GM19351 (cell line): ENCODE results near the gene UHRF1.
"Not testable (repeated sequence)": the region's sequence is repeated elsewhere in the genome, so short reads cannot be mapped to it uniquely, and the experiment has no call there.

Source experiments
- ATAC-seq: cut with Tn5 transposase; IDR thresholded peaks from one replicate; pipeline ENCODE4 v1.9.1; 2021; ENCODE audit warnings: mild to moderate bottlenecking, moderate library complexity; ENCODE audit not compliant: unreplicated experiment

Gene UHRF1

DNA sequence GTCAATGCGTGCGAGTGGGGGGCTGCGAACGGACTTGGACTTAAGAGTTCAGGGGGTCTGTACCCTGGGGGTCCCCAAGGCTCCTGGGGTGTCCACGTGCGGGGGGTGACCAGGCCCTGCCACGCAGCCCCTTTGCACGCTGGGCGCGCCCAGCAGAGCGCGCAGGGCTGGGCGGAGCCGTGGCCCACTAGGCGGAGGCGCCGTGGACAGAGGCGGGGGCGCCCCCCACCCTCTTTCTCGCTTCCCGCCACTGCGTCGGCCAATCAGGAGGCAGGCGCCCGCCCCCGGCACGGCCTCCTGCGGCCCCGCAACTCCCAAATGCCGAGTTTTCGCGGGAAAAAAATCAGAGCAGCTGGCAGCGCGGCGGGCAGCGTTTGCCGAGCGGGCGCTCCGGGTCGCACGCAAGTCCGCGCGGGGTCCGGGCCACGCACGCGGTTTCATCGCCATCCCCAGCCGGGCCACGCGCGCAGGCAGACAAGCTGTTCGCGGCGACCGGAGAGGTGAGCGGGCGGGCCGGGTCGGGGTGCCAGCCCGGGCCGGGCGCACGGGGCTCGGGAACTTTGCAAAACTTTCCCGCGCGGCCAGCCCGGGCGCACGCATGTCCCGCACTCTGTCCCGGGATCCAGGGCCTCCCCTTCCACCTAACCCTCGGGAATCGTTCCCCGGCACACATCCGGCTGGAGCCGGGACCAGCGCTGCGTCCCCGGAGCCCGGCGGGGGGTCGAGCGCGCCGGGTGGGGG is at the start of gene UHRF1:
Gene UHRF1 (plus strand): TSS at position 346 of the 741 bp plus-strand sequence. CDS start 1,385 bp downstream, outside the sequence.
- ATAC-seq = peak; percentile 13

GRCh38 chr19:4859697-4860096 is 49.6 kb upstream of the UHRF1 start:
- ATAC-seq = no peak

DNA sequence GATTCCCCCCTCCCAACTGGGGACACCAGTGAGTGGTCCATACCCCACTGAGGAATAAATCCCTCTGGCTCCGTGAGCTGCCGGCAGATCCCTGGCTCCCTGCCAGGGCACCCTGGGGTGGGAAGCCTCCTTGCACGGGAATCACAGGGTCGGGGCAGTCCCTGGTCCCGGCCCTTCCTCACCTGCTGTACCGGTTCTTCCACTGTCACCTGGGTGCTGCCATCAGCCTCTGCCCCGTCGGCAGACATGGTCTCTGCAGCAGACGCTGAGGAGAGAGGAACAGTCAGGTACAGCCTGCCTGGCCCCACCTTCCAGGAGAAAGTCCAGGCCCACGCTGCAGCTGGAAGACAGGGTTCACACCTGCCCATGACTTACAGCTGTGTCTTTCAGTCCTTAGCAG is 48.2 kb upstream of the UHRF1 start:
- ATAC-seq = no peak

- no peak for ATAC-seq
Observed at GRCh38 chr19:4866595-4867424, 42.5 kb upstream of the UHRF1 start.

DNA sequence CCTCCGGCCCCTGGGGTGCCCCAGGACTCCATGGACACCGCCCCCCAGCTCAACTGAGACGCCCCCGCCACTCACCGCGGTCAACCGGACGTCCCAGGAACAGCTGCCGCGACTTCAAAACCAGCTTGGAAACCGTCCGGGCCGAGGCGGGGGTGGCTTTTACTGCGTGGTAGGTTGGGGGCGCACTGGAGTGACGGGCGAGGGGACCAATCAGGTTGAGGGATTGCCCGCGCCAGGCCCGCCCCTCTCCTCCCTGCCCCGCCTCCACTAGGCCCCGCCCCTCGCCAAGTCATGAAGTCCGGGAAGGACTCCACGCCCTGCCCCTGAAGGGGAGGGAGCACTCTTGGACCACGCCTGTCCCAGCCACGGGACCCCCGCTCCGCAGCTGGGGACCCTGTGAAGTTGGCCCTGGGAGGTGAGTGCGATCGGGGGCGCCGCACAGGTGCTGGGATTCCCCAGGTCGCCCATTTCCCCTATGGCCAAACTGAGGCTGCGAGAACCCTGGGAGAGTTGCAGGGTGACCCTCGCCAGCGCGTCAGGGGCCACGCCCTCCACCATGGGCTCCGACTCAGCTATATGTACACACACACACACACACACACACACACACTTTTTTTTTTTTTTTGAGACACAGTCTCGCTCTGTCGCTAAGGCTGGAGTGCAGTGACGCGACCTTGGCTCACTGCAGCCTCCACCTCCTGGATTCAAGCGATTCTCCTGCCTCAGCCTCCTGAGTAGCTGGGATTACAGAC is 41.6 kb upstream of the UHRF1 start, which contains the start of gene PLIN3:
Gene PLIN3 (minus strand): TSS at position 134 of the 752 bp plus-strand sequence. CDS start 6,273 bp downstream, outside the sequence.
- peak; percentile 67 for ATAC-seq

DNA sequence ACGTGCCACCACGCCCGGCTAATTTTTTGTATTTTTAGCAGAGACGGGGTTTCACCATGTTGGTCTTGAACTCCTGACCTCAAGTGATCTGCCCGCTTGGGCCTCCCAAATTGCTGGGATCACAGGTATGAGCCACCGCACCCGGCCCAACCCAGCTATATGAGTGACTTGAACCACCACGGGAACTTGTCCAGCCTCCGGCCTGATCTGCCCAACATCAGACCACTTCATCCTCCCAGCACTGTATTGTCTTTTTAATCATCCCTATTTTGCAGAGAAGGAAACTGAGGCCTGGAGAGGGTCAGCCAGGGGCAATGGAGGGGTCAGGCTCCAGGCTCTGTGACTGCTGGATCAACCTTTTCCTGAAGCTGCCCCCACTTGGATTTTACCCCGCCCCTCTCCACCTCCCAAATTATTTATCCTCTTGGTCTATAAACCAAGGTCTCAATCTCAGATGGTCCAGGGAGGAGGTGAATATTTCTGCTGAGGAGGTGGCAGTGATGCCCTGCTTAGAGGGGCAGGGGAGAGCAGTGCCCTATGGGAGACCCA is 40.9 kb upstream of the UHRF1 start:
- ATAC-seq = no peak

DNA sequence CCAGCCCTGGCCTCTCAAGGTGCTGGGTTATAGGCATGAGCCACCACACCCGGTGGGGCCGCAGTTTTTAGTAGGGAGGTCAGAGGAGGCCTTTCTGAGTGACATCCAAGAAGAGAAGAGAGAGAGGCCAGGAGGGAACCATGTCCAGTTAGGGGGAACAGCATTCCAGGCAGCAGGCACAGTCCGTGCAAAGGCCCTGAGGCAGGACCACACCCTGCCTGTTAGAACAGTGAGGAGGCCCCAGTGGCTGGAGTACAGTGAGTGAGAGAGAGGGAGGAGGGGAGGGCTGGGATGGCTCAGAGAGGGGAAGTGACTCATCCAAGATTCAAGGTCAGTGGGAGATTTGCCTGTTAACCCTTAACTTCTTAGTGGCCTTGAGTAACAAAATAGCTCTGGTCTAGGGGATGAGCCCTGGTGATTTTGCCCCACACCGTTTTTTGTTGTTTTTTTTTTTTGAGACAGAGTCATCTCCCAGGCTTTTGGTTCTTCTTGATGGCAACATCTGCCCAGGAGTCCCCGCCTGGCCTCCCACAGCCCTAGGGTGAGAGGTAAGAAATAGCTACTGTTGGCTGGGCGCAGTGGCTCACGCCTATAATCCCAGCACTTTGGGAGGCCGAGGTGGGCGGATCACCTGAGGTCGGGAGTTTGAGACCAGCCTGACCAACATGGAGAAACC is 39.1 kb upstream of the UHRF1 start:
- ATAC-seq = no peak

DNA sequence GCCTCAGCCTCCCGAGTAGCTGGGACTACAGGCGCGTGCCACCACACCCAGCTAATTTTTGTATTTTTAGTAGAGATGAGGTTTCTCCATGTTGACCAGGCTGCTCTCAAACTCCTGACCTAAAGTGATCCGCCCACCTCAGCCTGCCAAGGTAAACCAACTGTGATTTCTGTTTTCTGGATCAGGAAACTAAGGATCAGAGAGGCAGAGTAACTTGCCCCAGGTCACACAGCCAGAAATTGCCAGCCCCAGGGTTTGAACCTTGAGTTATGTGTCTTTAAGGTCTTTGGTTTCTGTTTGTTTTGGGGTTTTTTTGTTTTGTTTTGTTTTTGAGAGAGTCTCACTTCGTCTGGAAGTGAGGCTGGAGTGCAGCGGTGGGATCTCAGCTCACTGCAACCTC is 37.6 kb upstream of the UHRF1 start:
- no peak for ATAC-seq

GRCh38 chr19:4873930-4874329 is 35.4 kb upstream of the UHRF1 start:
- no peak for ATAC-seq

GRCh38 chr19:4877753-4878490 is 31.4 kb upstream of the UHRF1 start:
- no peak for ATAC-seq

DNA sequence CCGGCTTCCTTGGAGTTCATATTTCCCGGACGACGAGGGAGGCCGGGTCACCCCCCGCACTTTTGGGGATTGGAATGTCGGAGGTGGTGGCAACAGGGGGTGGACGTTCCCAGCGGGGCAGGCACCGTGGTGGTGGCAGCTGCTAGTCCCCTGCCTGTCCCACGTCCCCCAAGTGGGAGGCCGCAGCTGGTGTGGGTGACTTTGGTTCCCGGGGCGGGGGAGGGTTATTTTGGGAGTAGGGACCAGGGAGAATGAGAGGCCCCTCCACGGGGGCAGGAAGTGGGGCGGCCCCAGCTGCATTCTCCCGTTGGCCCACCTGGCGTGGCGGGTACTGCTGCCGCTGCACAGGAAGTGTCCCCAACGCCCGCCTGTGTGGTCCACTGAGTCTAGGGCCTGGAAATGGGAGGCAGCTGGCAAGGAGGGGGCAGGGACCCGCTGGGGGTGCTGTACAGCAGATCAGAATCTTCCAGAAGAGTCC is 30.8 kb upstream of the UHRF1 start:
- no peak for ATAC-seq

GRCh38 chr19:4879041-4879440 is 30.3 kb upstream of the UHRF1 start:
- no peak for ATAC-seq

- ATAC-seq = not testable (repeated sequence)
Observed at GRCh38 chr19:4882874-4883273, 26.4 kb upstream of the UHRF1 start.

DNA sequence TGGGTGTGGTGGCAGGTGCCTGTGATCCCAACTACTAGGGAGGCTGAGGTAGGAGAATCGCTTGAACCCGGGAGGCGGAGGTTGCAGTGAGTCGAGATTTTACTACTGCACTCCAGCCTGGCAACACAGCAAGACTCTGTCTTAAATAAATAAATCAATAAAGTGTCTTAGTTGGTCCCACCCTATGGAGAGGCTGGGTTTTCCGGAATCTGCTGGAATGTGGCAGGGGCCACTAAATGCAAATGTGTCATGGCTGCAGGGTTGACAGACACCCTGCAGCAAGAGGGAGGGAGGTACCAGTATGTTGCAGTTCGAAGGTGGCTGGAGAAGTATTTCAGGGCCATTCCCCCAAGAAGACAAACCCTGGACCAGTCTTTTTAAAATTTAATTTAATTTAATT is 24.3 kb upstream of the UHRF1 start:
- not testable (repeated sequence) for ATAC-seq

DNA sequence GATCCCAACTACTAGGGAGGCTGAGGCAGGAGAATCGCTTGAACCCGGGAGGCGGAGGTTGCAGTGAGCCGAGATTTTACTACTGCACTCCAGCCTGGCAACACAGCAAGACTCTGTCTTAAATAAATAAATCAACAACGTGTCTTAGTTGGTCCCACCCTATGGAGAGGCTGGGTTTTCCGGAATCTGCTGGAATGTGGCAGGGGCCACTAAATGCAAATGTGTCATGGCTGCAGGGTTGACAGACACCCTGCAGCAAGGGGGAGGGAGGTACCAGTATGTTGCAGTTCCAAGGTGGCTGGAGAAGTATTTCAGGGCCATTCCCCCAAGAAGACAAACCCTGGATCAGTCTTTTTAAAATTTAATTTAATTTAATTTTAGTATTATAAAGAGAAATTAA is 21.5 kb upstream of the UHRF1 start:
- ATAC-seq = not testable (repeated sequence)

- no peak for ATAC-seq
Observed at GRCh38 chr19:4889034-4889815, 20.1 kb upstream of the UHRF1 start.

- ATAC-seq = no peak
Observed at GRCh38 chr19:4891066-4891465, 18.2 kb upstream of the UHRF1 start.

- not testable (repeated sequence) for ATAC-seq
Observed at GRCh38 chr19:4892962-4893361, 16.3 kb upstream of the UHRF1 start.

GRCh38 chr19:4896372-4896771 is 12.9 kb upstream of the UHRF1 start:
- no peak for ATAC-seq
